ENCODE measurements around the gene TAC4.
A peak's percentile ranks its signal among the peaks of the same experiment; 100 is the strongest.

The TAC4 gene

DNA sequence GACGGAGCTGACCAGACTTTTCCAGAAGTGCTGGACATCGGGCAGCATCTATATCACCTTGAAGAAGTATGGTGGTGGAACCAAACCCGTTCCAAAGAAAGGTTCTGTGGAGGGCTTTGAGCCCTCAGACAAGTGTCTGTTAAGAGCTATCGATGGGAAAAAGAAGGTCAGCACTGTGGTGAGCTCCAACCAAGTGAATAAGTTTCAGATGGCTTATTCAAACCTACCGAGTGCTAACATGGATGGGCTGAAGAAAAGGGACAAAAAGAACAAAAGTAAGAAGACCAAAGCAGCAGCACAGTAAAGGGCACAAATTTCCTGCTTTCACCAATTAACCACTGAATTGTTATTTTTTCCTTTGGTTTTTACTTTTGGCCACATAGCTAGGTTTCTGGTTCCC, 52.5 kb downstream of the TAC4 start:
- no peak for DNase-seq

DNA sequence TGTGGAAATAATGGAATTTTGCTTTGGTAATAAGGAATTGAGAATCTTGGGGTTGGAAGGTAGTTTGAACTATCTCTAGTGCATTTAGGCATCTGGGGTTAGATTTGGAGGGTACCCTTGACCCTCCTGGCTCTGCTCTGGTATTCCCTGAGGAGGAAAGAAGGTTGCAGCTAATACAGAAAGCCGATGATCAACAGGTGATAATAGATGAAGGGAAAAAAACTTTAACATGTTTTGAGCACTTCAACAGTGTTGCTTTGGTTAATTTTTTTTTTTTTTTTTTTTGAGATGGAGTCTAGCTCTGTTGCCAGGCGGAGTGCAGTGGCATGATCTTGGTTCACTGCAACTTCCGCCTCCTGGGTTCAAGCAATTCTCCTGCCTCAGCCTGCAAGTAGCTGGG, 54.6 kb downstream of the TAC4 start:
- DNase-seq = no peak

DNA sequence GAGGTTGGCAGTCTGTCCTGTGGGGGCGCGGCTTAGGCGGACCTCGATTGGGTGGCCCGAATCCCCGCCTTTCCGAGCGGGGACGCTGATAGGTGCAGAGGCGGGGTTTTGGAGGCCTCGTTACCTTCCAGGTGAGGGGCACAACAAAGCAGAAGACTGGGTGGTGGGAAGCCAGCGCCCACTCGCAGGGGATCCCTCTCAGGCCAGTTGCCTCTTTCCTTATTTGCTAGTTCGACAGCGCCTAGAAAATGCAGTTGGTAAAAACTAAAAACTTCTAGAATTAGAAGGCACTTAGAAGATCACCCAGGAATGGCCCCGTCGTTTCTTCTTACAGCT, 58.7 kb downstream of the TAC4 start:
- no peak for DNase-seq

DNA sequence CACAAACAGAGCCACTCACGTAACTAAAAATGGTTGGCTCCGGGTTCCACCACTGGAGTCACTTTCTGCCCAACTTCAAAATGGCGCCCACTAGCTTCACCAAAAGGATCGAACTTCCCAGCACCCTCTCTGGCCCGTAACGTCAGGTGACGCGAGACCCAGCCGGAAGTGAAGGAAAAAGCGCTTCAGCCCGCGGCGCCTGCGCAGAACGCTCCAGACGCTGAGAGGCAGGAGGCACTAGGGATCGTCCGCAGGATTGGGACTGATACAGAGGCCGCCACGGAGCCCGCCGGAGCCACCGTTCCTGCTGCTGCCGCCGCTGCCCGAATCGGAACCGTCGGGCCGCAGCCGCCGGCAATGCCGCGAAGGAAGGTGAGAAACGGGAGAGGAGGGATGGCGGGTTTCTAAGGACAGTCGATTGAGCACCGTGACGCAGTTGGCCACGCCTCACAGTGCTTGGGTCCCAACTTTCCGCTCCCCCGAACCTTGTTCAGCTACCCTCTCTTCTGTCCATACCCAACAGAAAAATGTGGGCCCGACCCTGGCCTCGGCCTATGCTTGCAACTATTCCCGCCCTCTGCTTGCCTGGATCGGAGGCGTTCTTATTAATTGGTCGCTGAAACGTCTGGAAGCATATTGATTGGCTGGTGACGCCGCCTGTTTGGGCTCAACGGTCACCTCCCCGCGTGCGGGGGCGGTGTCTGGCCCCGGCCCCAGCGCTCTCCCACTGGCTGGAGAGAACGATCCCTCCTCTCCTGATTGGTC, 59.2 kb downstream of the TAC4 start, which contains the start of gene KAT7:
TSS of gene KAT7 (plus strand) at position 204 of the 765 bp plus-strand sequence. CDS start at position 358, 154 bp downstream.
- peak; percentile 98 for DNase-seq
